ENCODE data around the gene CRADD.

DNA sequence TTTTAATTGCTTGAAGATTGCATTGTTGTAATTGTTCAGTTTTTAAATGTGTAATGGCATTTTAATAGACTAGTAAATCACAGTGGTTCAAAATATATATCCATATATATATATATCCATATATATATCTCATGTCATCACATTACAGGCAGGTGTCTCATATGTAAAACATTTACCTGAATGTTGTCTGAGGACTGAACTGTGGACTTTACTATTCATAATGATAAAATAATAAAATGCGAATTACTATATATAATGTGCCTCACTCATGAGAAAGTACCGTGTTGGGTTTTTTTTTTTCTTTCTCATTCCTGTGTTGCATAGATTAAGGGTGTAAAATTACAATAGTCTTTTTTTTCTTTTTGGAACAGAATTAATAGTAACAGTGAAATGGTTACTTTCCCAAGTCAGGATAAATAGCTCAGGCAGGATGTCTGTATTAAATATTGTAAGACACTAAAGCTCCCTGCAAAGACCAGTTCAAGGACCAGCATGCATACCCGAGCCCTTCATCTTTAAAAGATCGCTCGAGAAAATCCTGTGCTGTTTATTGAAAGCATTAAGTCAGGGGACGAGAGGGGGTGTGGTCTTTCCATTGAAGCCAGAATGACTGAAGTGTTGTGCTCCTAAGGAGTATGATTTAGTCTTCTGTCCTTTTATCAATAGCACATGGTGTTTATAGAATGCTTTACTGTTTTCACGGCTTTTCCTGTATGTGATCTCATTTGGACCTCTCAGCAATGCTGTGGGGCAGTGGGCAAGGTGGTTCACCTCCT, 173.5 kb downstream of the CRADD start:
- TF ChIP-seq CTCF (IDR thresholded peaks at IDR 0.05) (no peak), POLR2AphosphoS5 (IDR thresholded peaks at IDR 0.05; ENCODE audit: low read depth, low read length) (no peak), EZH2phosphoT487 (IDR thresholded peaks at IDR 0.05; ENCODE audit: borderline replicate concordance, low read depth) (no peak), SIN3A (IDR thresholded peaks at IDR 0.05; ENCODE audit: borderline replicate concordance, low read depth, low read length) (no peak), RFX5 (IDR thresholded peaks at IDR 0.05; ENCODE audit: low read length) (no peak), JUND (IDR thresholded peaks at IDR 0.05) (no peak), YY1 (IDR thresholded peaks at IDR 0.05; ENCODE audit: low read depth) (no peak), ELF1 (IDR thresholded peaks at IDR 0.05) (no peak), EP300 (IDR thresholded peaks at IDR 0.05; ENCODE audit: borderline replicate concordance in 1 of 2, low read depth in 1 of 2, low read length in 1 of 2) (no peak)
- TF ChIP-seq, protein P1, sequence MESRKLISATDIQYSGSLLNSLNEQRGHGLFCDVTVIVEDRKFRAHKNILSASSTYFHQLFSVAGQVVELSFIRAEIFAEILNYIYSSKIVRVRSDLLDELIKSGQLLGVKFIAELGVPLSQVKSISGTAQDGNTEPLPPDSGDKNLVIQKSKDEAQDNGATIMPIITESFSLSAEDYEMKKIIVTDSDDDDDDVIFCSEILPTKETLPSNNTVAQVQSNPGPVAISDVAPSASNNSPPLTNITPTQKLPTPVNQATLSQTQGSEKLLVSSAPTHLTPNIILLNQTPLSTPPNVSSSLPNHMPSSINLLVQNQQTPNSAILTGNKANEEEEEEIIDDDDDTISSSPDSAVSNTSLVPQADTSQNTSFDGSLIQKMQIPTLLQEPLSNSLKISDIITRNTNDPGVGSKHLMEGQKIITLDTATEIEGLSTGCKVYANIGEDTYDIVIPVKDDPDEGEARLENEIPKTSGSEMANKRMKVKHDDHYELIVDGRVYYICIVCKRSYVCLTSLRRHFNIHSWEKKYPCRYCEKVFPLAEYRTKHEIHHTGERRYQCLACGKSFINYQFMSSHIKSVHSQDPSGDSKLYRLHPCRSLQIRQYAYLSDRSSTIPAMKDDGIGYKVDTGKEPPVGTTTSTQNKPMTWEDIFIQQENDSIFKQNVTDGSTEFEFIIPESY (IDR thresholded peaks at IDR 0.05; ENCODE audit: borderline replicate concordance, low read depth), result no peak
- TF ChIP-seq, protein P2, sequence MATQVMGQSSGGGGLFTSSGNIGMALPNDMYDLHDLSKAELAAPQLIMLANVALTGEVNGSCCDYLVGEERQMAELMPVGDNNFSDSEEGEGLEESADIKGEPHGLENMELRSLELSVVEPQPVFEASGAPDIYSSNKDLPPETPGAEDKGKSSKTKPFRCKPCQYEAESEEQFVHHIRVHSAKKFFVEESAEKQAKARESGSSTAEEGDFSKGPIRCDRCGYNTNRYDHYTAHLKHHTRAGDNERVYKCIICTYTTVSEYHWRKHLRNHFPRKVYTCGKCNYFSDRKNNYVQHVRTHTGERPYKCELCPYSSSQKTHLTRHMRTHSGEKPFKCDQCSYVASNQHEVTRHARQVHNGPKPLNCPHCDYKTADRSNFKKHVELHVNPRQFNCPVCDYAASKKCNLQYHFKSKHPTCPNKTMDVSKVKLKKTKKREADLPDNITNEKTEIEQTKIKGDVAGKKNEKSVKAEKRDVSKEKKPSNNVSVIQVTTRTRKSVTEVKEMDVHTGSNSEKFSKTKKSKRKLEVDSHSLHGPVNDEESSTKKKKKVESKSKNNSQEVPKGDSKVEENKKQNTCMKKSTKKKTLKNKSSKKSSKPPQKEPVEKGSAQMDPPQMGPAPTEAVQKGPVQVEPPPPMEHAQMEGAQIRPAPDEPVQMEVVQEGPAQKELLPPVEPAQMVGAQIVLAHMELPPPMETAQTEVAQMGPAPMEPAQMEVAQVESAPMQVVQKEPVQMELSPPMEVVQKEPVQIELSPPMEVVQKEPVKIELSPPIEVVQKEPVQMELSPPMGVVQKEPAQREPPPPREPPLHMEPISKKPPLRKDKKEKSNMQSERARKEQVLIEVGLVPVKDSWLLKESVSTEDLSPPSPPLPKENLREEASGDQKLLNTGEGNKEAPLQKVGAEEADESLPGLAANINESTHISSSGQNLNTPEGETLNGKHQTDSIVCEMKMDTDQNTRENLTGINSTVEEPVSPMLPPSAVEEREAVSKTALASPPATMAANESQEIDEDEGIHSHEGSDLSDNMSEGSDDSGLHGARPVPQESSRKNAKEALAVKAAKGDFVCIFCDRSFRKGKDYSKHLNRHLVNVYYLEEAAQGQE (IDR thresholded peaks at IDR 0.05; ENCODE audit: low read depth, low read length), result no peak
